Adipocyte (in vitro differentiated cells): ENCODE results near the gene RECQL.
"Not testable (repeated sequence)": the region's sequence is repeated elsewhere in the genome, so short reads cannot be mapped to it uniquely, and the experiment has no call there.

ENCODE experiments used
- DNase-seq: peaks from one replicate; pipeline ENCODE4 v3.0.0-alpha.2; 2015; ENCODE audit warnings: low read depth
- H3K27me3 ChIP-seq: replicated peaks from 2 replicates; pipeline ENCODE4 v1.7.0; 2013; ENCODE audit warnings: mild to moderate bottlenecking, low read length, moderate library complexity; ENCODE audit not compliant: control insufficient read depth, insufficient read depth
- H3K36me3 ChIP-seq: 2 replicates; pipeline ENCODE4 v1.7.0; 2013; ENCODE audit warnings: low read length, mild to moderate bottlenecking, moderate library complexity; ENCODE audit not compliant: control insufficient read depth, insufficient read depth, severe bottlenecking
- H3K4me1 ChIP-seq: 2 replicates; pipeline ENCODE4 v1.7.0; 2013; ENCODE audit warnings: mild to moderate bottlenecking, low read length, moderate library complexity; ENCODE audit not compliant: control insufficient read depth, insufficient read depth
- H3K4me3 ChIP-seq: 2 replicates; pipeline ENCODE4 v1.7.0; 2013; ENCODE audit warnings: mild to moderate bottlenecking, low read length, moderate library complexity
- H3K9ac ChIP-seq: 2 replicates; pipeline ENCODE4 v1.7.0; 2013; ENCODE audit warnings: mild to moderate bottlenecking, low read length, moderate library complexity
- H3K9me3 ChIP-seq: 2 replicates; pipeline ENCODE4 v1.7.0; 2013; ENCODE audit warnings: mild to moderate bottlenecking, low read length, moderate library complexity; ENCODE audit not compliant: control insufficient read depth

RECQL gene

DNA sequence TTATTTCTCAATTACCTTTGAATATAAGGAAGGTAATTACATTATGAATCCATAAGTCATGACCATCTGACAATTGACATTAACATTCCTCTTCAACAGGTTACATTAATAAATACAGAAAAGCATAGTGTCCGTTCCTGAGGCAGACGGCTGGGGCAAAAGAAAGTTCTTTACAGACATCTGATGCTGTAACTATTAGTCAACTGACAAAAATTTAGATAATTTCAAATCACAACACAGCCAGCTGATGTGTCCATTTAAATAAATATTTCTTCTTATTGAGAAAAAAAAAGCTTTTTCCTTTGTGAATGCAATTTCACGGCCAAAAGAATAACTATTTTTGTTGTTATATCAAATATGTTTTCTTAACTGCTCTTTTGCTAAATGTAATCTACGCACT is 73.2 kb downstream of the RECQL start:
- peak; percentile 70 for DNase-seq
- Histone ChIP-seq H3K36me3 (no peaks in the 10 kb centered on the region), H3K27me3 (no peaks in the 10 kb centered on the region), H3K9me3 (no peaks in the 10 kb centered on the region), H3K4me3 (no peak overlapping the region), H3K9ac (no peak overlapping the region), H3K4me1 (no peaks in the 10 kb centered on the region)

DNA sequence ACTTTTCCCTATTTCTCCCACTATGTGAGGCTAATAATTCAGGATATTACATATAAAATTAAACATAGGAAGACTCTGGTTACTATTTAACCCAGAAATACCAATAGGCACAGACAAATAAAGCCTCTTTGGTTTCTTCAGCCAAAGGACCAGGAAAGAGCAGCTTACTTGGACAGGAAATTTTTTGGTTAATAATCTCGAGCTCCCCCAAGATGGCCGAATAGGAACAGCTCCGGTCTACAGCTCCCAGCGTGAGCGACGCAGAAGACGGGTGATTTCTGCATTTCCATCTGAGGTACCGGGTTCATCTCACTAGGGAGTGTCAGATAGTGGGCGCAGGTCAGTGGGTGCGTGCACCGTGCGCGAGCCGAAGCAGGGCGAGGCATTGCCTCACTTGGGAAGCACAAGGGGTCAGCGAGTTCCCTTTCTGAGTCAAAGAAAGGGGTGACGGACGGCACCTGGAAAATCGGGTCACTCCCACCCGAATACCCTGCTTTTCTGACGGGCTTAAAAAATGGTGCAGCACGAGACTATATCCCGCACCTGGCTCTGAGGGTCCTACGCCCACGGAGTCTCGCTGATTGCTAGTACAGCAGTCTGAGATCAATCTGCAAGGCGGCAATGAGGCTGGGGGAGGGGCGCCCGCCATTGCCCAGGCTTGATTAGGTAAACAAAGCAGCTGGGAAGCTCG is 82.3 kb downstream of the RECQL start:
- not testable (repeated sequence) for H3K9ac ChIP-seq, DNase-seq, H3K4me1 ChIP-seq, H3K4me3 ChIP-seq, H3K9me3 ChIP-seq, H3K27me3 ChIP-seq, H3K36me3 ChIP-seq
